HepG2 (cell line): ENCODE data around the gene COA7.

Experiments used
- KAT8 ChIP-seq: IDR thresholded peaks from 2 replicates; pipeline ENCODE4 v1.6.1; 2016; ENCODE audit warnings: missing genetic modification reagents, missing compliant biosample characterization
- MYC ChIP-seq: sonication (generic); formaldehyde crosslinking; IDR thresholded peaks from 2 replicates; pipeline ENCODE4 v1.9.0; 2021; ENCODE audit warnings: missing genetic modification reagents, borderline replicate concordance
- NR1H2 ChIP-seq: sonication (generic); formaldehyde crosslinking; IDR thresholded peaks from 2 replicates; pipeline ENCODE4 v1.8.1; 2022; ENCODE audit warnings: low read depth, missing genetic modification reagents, borderline replicate concordance
- SRSF1 ChIP-seq: fragments of 200-400 bp; formaldehyde crosslinking; optimal IDR thresholded peaks from 2 replicates; pipeline ENCODE3; 2017; ENCODE audit warnings: mild to moderate bottlenecking, low read depth, low read length, moderate library complexity
- YY1 ChIP-seq: IDR thresholded peaks from 2 replicates; pipeline ENCODE4 v1.6.1; 2011; ENCODE audit warnings: low read length, low read depth, moderate library complexity, mild to moderate bottlenecking; ENCODE audit not compliant: insufficient read depth, insufficient replicate concordance
- ZNF232 ChIP-seq: sonication (generic); formaldehyde crosslinking; IDR thresholded peaks from 2 replicates; pipeline ENCODE4 v1.4.0; 2020; ENCODE audit warnings: missing genetic modification reagents, borderline replicate concordance

DNA sequence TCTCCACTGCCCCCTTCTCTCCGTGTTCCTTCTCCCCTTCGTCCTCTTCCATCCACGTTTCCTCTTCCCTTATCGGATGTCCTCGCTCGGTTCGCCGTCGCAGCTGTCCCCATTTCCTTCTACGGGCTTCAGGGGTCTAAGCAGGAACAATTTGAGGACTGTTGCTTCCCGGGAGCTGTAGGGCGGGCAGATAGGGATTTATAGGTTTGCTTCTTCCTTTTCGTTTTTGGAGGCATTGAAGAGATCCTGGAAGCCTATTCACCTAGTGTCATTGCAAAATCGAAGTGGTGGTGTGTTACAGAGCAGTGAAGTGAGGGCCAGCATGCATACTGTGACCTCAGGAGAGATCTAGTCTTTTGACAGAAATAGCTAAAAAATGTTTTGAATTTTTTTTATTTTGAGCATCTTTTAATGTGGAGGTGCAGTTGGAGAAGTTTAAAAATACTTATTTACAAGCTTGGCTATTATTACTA, 29.0 kb upstream of the COA7 start:
- TF ChIP-seq ZNF232 (CRISPR knock-in tag) (no peak), NR1H2 (CRISPR knock-in tag) (no peak), KAT8 (CRISPR knock-in tag) (no peak), MYC (CRISPR knock-in tag) (no peak), SRSF1 (no peak), YY1 (no peak)
